ENCODE measurements around the gene GPR132. TPM values are rescaled to one million over a fixed set of nuclear protein-coding genes. Genes with fewer than 3 reads are reported as not detected.

Gene GPR132
- total RNA-seq, 1 experiment from 2014 or later: 0.20 TPM

DNA sequence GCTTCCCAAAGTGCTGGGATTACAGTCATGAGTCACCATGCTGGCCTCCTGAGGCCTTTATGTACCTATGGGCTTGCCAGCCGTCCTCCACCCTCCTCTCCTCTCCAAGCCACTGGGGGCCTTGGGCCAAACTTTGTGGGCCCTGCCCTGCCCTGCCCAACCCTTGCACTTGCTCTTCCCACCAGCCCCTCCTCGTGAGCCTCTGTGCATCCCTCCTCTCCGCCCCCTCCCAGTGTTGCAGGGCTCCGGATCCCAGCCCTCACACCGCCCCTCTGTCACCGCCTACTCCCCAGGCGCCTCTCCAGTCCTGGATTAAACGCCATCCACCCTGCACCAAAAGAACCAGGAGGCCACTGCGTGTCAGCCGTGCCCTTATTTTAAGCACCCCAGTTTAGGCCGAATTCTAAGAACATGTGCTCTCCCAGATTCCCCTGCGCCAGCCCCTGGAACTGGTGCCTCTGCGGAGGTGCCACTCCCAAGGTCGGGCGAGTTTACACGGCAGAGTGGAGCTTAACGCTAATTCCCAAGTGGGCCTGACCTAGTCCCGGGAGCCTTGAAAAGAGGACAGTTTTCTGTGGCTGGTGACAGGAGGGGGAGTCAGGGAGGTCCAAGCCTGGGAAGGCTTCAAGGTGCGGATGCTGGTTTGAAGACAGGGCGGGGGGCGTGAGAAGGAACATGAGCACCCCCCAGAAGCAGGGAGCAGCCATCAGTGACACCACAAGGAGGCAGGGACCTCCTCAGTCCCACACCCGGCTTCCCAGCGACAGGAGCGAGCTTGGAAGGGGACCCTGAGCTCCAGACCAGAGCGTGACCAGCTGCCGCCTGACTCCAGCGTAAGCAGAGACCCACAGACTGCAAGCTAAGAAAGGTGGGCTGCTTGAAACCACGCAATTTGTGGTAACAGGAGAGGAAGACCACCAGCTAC lies 23.1 kb downstream of the GPR132 start:
- Histone ChIP-seq H3K79me2 (ENCODE audit: insufficient read depth, low read length) (no peaks in the 10 kb centered on the region), H3K23ac (ENCODE audit: insufficient read length, low read depth, low read length) (no peak overlapping the region), H2BK15ac (ENCODE audit: low read depth, low read length) (no peak overlapping the region), H4K91ac (ENCODE audit: insufficient read length, low read depth, low read length) (no peak overlapping the region), H3K9ac (ENCODE audit: extremely low read depth, insufficient read length, low read length) (no peak overlapping the region), H3K79me1 (ENCODE audit: insufficient read depth, low read depth, low read length, poor library complexity, severe bottlenecking) (no peaks in the 10 kb centered on the region), H3K4me1 (ENCODE audit: insufficient read depth, low read length) (no peaks in the 10 kb centered on the region), H3K4me2 (ENCODE audit: insufficient read depth, insufficient read length, low read length) (no peak overlapping the region), H2BK12ac (ENCODE audit: insufficient read length, low read depth, low read length) (no peak overlapping the region), H3T11ph (ENCODE audit: low read length) (no peak overlapping the region), H2BK120ac (ENCODE audit: low read depth, low read length, poor library complexity, severe bottlenecking) (no peak overlapping the region), H2AK5ac (ENCODE audit: insufficient read length, low read length) (no peak overlapping the region), H4K20me1 (ENCODE audit: control insufficient read depth, insufficient read depth, insufficient read length) (no peaks in the 10 kb centered on the region), H2BK5ac (ENCODE audit: insufficient read length, low read length) (no peak overlapping the region), H2BK20ac (ENCODE audit: low read depth, low read length, poor library complexity, severe bottlenecking) (no peak overlapping the region), H3K9me3 (ENCODE audit: control insufficient read depth, low read depth, low read length) (no peaks in the 10 kb centered on the region), H4K8ac (replicated peaks; ENCODE audit: insufficient read length, low read depth, low read length) (no peak overlapping the region), H3K18ac (ENCODE audit: insufficient read length, low read depth, low read length) (no peak overlapping the region), H3K27me3 (ENCODE audit: insufficient read depth, low read length) (no peaks in the 10 kb centered on the region), H3K56ac (ENCODE audit: insufficient read length, low read depth, low read length) (no peak overlapping the region), H3K27ac (ENCODE audit: insufficient read length, low read depth, low read length) (no peak overlapping the region), H2AFZ (ENCODE audit: low read length) (no peak overlapping the region), H3K23me2 (ENCODE audit: insufficient read length, low read depth, low read length, poor library complexity, severe bottlenecking) (no peaks in the 10 kb centered on the region), H3K4ac (ENCODE audit: low read depth, low read length) (no peak overlapping the region), H3K14ac (ENCODE audit: insufficient read depth, low read length) (no peak overlapping the region), H4K5ac (ENCODE audit: insufficient read length, low read depth, low read length) (no peak overlapping the region)
- no peak for DNase-seq
- Mint-ChIP-seq H3K4me3 (no peak overlapping the region), H3K27me3 (ENCODE audit: low read depth) (peaks cover 41% of the 10 kb centered on the region), H3K27ac (no peak overlapping the region), H3K4me1 (peaks cover 6 to 15% of the 10 kb centered on the region in 2 experiments), H3K9me3 (no peaks in the 10 kb centered on the region), H3K36me3 (ENCODE audit: insufficient read depth in 1 of 3, low read depth in 3 of 3) (no peaks in the 10 kb centered on the region)
- no CpG with 5 or more reads among the region's 28 CpGs for WGBS (ENCODE audit: extremely low coverage, insufficient read length, low lambda C conversion rate)
- TF ChIP-seq, protein P1, sequence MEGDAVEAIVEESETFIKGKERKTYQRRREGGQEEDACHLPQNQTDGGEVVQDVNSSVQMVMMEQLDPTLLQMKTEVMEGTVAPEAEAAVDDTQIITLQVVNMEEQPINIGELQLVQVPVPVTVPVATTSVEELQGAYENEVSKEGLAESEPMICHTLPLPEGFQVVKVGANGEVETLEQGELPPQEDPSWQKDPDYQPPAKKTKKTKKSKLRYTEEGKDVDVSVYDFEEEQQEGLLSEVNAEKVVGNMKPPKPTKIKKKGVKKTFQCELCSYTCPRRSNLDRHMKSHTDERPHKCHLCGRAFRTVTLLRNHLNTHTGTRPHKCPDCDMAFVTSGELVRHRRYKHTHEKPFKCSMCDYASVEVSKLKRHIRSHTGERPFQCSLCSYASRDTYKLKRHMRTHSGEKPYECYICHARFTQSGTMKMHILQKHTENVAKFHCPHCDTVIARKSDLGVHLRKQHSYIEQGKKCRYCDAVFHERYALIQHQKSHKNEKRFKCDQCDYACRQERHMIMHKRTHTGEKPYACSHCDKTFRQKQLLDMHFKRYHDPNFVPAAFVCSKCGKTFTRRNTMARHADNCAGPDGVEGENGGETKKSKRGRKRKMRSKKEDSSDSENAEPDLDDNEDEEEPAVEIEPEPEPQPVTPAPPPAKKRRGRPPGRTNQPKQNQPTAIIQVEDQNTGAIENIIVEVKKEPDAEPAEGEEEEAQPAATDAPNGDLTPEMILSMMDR (conservative IDR thresholded peaks at IDR 0.05): no peak

Measured in H9 (cell line).